Neural progenitor cell (in vitro differentiated cells): Measurements from ENCODE around the gene SUPT20HL1. TPM values are rescaled to one million over a fixed set of nuclear protein-coding genes. Genes with fewer than 3 reads are reported as not detected.

Source experiments
- DNase-seq: peaks from one replicate; pipeline ENCODE4 v3.0.0-alpha.2; 2016; ENCODE audit warnings: low spot score
- H2AFZ ChIP-seq: fragments of 200-600 bp; sonication (generic); replicated peaks from 2 replicates; pipeline ENCODE4 v1.6.1; 2016; ENCODE audit warnings: antibody characterized with exemption
- H3F3A ChIP-seq: fragments of 200-600 bp; sonication (generic); 2 replicates; pipeline ENCODE4 v1.6.1; 2016; ENCODE audit warnings: antibody characterized with exemption, low read depth
- H3K27ac ChIP-seq: fragments of 200-600 bp; sonication (generic); 2 replicates; pipeline ENCODE4 v1.5.1; 2016; ENCODE audit warnings: mild to moderate bottlenecking
- H3K27me3 ChIP-seq: fragments of 200-600 bp; sonication (generic); 2 replicates; pipeline ENCODE4 v1.6.1; 2016; ENCODE audit warnings: mild to moderate bottlenecking, moderate library complexity
- H3K36me3 ChIP-seq: fragments of 200-600 bp; sonication (generic); 2 replicates; pipeline ENCODE4 v1.5.1; 2016
- H3K4me1 ChIP-seq: fragments of 200-600 bp; sonication (generic); 2 replicates; pipeline ENCODE4 v1.6.1; 2016; ENCODE audit warnings: mixed run types
- H3K4me2 ChIP-seq: fragments of 200-600 bp; sonication (generic); 2 replicates; pipeline ENCODE4 v1.6.1; 2016
- H3K4me3 ChIP-seq: fragments of 200-600 bp; sonication (generic); 2 replicates; pipeline ENCODE4 v1.5.1; 2016
- H3K79me2 ChIP-seq: fragments of 200-600 bp; sonication (generic); 2 replicates; pipeline ENCODE4 v1.6.1; 2016; ENCODE audit warnings: low read depth
- H3K9ac ChIP-seq: fragments of 200-600 bp; sonication (generic); 2 replicates; pipeline ENCODE4 v1.6.1; 2016
- H3K9me3 ChIP-seq: fragments of 200-600 bp; sonication (generic); 2 replicates; pipeline ENCODE4 v1.5.1; 2016; ENCODE audit warnings: low read depth
- H4K20me1 ChIP-seq: fragments of 200-600 bp; sonication (generic); 2 replicates; pipeline ENCODE4 v1.6.1; 2016; ENCODE audit warnings: low read depth
- H3K27ac Mint-ChIP-seq: 3 replicates; pipeline ENCODE4 v1.8.0; 2021; ENCODE audit warnings: mixed read lengths
- H3K27me3 Mint-ChIP-seq: 2 replicates; pipeline ENCODE4 v1.8.0; 2022; ENCODE audit warnings: low read depth, mild to moderate bottlenecking, inconsistent platforms, moderate library complexity, mixed read lengths; ENCODE audit not compliant: insufficient read depth
- H3K36me3 Mint-ChIP-seq: 3 replicates; pipeline ENCODE4 v1.8.0; 2021; ENCODE audit warnings: mixed read lengths
- H3K4me1 Mint-ChIP-seq: 3 replicates; pipeline ENCODE4 v1.8.0; 2021; ENCODE audit warnings: mixed read lengths
- H3K4me3 Mint-ChIP-seq: 3 replicates; pipeline ENCODE4 v1.8.0; 2021; ENCODE audit warnings: mild to moderate bottlenecking, moderate library complexity, mixed read lengths
- H3K9me3 Mint-ChIP-seq: 3 replicates; pipeline ENCODE4 v1.8.0; 2020; ENCODE audit warnings: mixed read lengths
- EZH2 ChIP-seq: fragments of 200-600 bp; sonication (generic); IDR thresholded peaks from 2 replicates; pipeline ENCODE4 v1.6.1; 2017; ENCODE audit warnings: antibody characterized with exemption, mild to moderate bottlenecking, moderate library complexity
- EZH2phosphoT487 ChIP-seq: fragments of 200-600 bp; sonication (generic); IDR thresholded peaks from 2 replicates; pipeline ENCODE4 v1.6.1; 2017; ENCODE audit warnings: antibody characterized with exemption
- total RNA-seq: library from RNA; depleted of rRNA; stranded (reverse); fragments of >200 nt; gene quantifications from 2 replicates; pipeline ENCODE4 v1.2.3, GENCODE V29; 2015; ENCODE audit warnings: low replicate concordance
- TF ChIP-seq, protein P1 (sequence below): fragments of 200-600 bp; sonication (generic); IDR thresholded peaks from 2 replicates; pipeline ENCODE4 v1.5.1; 2017; ENCODE audit warnings: antibody characterized with exemption, mild to moderate bottlenecking

SUPT20HL1 gene
- total RNA-seq, 1 donor from 2014 or later, result not detected

DNA sequence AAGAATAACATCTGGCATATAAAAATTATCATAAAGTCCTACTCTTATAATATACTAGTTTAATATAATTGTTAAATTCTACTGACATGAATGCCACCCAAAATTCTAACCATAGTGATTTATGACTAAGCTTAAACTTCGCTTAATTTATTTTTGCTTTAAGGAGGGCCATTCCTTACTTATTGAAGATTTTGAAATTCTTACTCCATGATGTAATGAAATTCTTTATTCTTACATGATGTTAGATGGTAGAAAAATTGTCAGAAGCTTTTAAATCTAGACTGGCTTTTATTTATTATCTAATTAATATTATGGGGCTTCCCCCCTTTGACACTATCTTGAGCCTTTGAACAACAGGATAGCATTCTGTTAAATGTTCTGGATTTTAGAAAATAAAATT, 27.1 kb upstream of the SUPT20HL1 start:
- Histone ChIP-seq H4K20me1 (no peaks in the 10 kb centered on the region), H3K27me3 (no peaks in the 10 kb centered on the region), H3K4me2 (no peak overlapping the region), H3K27ac (no peak overlapping the region), H3K79me2 (no peaks in the 10 kb centered on the region), H3K4me3 (no peak overlapping the region), H3K9me3 (no peaks in the 10 kb centered on the region), H3F3A (no peaks in the 10 kb centered on the region), H3K36me3 (no peaks in the 10 kb centered on the region), H3K4me1 (no peaks in the 10 kb centered on the region), H2AFZ (no peak overlapping the region), H3K9ac (no peak overlapping the region)
- TF ChIP-seq EZH2phosphoT487 (no peak), EZH2 (no peak)
- TF ChIP-seq, protein P1, sequence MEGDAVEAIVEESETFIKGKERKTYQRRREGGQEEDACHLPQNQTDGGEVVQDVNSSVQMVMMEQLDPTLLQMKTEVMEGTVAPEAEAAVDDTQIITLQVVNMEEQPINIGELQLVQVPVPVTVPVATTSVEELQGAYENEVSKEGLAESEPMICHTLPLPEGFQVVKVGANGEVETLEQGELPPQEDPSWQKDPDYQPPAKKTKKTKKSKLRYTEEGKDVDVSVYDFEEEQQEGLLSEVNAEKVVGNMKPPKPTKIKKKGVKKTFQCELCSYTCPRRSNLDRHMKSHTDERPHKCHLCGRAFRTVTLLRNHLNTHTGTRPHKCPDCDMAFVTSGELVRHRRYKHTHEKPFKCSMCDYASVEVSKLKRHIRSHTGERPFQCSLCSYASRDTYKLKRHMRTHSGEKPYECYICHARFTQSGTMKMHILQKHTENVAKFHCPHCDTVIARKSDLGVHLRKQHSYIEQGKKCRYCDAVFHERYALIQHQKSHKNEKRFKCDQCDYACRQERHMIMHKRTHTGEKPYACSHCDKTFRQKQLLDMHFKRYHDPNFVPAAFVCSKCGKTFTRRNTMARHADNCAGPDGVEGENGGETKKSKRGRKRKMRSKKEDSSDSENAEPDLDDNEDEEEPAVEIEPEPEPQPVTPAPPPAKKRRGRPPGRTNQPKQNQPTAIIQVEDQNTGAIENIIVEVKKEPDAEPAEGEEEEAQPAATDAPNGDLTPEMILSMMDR, result no peak
- no peak for DNase-seq
- Mint-ChIP-seq H3K36me3 (no peaks in the 10 kb centered on the region), H3K4me3 (no peak overlapping the region), H3K27ac (no peak overlapping the region), H3K4me1 (no peaks in the 10 kb centered on the region), H3K9me3 (no peaks in the 10 kb centered on the region), H3K27me3 (no peaks in the 10 kb centered on the region)

DNA sequence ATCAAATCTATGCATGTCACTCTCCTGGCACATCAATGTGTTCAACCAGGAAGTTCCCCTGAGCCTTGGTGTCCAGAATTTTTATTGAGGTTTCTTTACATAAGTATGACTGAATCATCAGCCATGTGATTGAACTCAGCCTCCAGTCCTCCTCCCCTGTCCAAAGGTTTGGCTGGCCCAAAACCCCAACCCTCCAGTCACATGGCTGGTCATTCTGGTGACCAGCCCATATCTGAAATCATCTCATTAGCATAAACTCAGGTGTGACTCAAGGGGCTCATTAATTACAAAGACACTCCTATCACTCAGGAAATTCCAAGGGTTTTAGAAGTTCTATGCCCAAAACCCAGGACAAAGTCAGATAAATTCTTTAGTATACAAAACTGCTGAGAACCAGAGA, 26.0 kb upstream of the SUPT20HL1 start:
- H3K4me1 Mint-ChIP-seq, result no peaks in the 10 kb centered on the region
- H3K9ac ChIP-seq, result no peak overlapping the region
- H3K36me3 Mint-ChIP-seq, result no peaks in the 10 kb centered on the region
- no peak overlapping the region for H2AFZ ChIP-seq
- H3K27me3 Mint-ChIP-seq, result no peaks in the 10 kb centered on the region
- no peaks in the 10 kb centered on the region for H3K79me2 ChIP-seq
- no peak overlapping the region for H3K4me2 ChIP-seq
- no peaks in the 10 kb centered on the region for H3K9me3 ChIP-seq
- no peaks in the 10 kb centered on the region for H3K9me3 Mint-ChIP-seq
- H3K27ac Mint-ChIP-seq, result no peak overlapping the region
- DNase-seq, result no peak
- no peaks in the 10 kb centered on the region for H3K27me3 ChIP-seq
- no peak overlapping the region for H3K4me3 Mint-ChIP-seq
- no peaks in the 10 kb centered on the region for H3K36me3 ChIP-seq
- no peaks in the 10 kb centered on the region for H4K20me1 ChIP-seq
- no peaks in the 10 kb centered on the region for H3F3A ChIP-seq
- no peak overlapping the region for H3K27ac ChIP-seq
- no peak overlapping the region for H3K4me3 ChIP-seq
- TF ChIP-seq EZH2phosphoT487, result no peak
- TF ChIP-seq, protein P1, result no peak
- no peak for TF ChIP-seq EZH2
- no peaks in the 10 kb centered on the region for H3K4me1 ChIP-seq

DNA sequence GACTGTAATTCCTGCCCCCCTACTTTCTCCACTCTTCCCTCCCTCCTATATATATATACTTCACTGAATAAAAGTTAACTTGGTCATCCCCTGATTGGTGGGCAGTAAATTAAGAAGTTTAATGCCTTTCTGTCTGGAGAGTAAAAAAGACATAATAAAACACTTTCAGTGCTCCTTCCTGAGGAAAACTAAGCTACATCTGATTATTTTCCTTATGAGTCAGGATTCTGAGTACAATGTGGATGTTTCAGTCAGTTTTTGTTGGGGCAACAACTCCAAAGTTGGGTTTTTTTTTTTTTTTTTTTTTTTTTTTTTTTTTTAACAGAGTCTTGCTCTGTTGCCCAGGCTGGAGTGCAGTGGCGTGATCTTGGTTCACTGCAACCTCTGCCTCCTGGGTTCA, 24.6 kb upstream of the SUPT20HL1 start:
- TF ChIP-seq EZH2phosphoT487 (no peak), EZH2 (no peak)
- TF ChIP-seq, protein P1, result no peak
- Histone ChIP-seq H3K4me3 (no peak overlapping the region), H3K36me3 (no peaks in the 10 kb centered on the region), H3K27ac (no peak overlapping the region), H3K9me3 (no peaks in the 10 kb centered on the region), H3K4me1 (no peaks in the 10 kb centered on the region), H3K79me2 (no peaks in the 10 kb centered on the region), H3K4me2 (no peak overlapping the region), H3K9ac (no peak overlapping the region), H3F3A (no peaks in the 10 kb centered on the region), H3K27me3 (no peaks in the 10 kb centered on the region), H2AFZ (no peak overlapping the region), H4K20me1 (no peaks in the 10 kb centered on the region)
- no peaks in the 10 kb centered on the region for H3K9me3 Mint-ChIP-seq
- H3K36me3 Mint-ChIP-seq, result no peaks in the 10 kb centered on the region
- H3K27me3 Mint-ChIP-seq, result no peaks in the 10 kb centered on the region
- DNase-seq, result no peak
- H3K4me3 Mint-ChIP-seq, result no peak overlapping the region
- H3K4me1 Mint-ChIP-seq, result no peaks in the 10 kb centered on the region
- H3K27ac Mint-ChIP-seq, result no peak overlapping the region
